NB4 (cell line): ENCODE data around the gene FGF2.
"Not testable (repeated sequence)": the region's sequence is repeated elsewhere in the genome, so short reads cannot be mapped to it uniquely, and the experiment has no call there.

Experiments
- DNase-seq: peaks from one replicate; pipeline ENCODE4 v3.0.0; 2010; ENCODE audit warnings: low read depth
- H3K4me3 ChIP-seq: one replicate; pipeline ENCODE4 v1.5.1; 2011; ENCODE audit warnings: mild to moderate bottlenecking, low read depth, low read length, moderate library complexity
- CTCF ChIP-seq: IDR thresholded peaks from one replicate; pipeline ENCODE4 v1.5.1; 2012; ENCODE audit warnings: low read depth, low read length
- MAX ChIP-seq: IDR thresholded peaks from 2 replicates; pipeline ENCODE4 v1.6.1; 2011; ENCODE audit warnings: low read depth, low read length
- MYC ChIP-seq: IDR thresholded peaks from 2 replicates; pipeline ENCODE4 v1.6.1; 2011; ENCODE audit warnings: low read depth, low read length
- POLR2A ChIP-seq: IDR thresholded peaks from 2 replicates; pipeline ENCODE4 v1.6.1; 2011; ENCODE audit warnings: mild to moderate bottlenecking; ENCODE audit not compliant: insufficient read length; ENCODE audit errors: extremely low read depth

Gene FGF2

GRCh38 chr4:122833999-122834398 is 7.4 kb downstream of the FGF2 start:
- no peak overlapping the region for H3K4me3 ChIP-seq
- TF ChIP-seq MAX, result no peak
- no peak for DNase-seq

- no peak overlapping the region for H3K4me3 ChIP-seq
- DNase-seq, result no peak
- TF ChIP-seq POLR2A (no peak), CTCF (no peak), MAX (no peak), MYC (no peak)
Observed at GRCh38 chr4:122836941-122837340, 10.3 kb downstream of the FGF2 start.

GRCh38 chr4:122838034-122838433 is 11.4 kb downstream of the FGF2 start:
- no peak overlapping the region for H3K4me3 ChIP-seq
- no peak for DNase-seq
- no peak for TF ChIP-seq MAX
- no peak for TF ChIP-seq POLR2A
- TF ChIP-seq MYC, result no peak
- no peak for TF ChIP-seq CTCF

GRCh38 chr4:122842392-122842791 is 15.8 kb downstream of the FGF2 start:
- no peak for TF ChIP-seq MYC
- no peak for TF ChIP-seq MAX
- no peak for TF ChIP-seq CTCF

GRCh38 chr4:122842984-122843531 is 16.4 kb downstream of the FGF2 start:
- DNase-seq, result no peak
- H3K4me3 ChIP-seq, result no peak overlapping the region
- TF ChIP-seq CTCF (no peak), MAX (no peak), MYC (no peak), POLR2A (no peak)

More at GRCh38 chr4:122842392-122842791, 15.8 kb downstream of the FGF2 start:
- no peak overlapping the region for H3K4me3 ChIP-seq
- DNase-seq, result no peak

GRCh38 chr4:122844391-122844790 is 17.8 kb downstream of the FGF2 start:
- DNase-seq, H3K4me3 ChIP-seq: not testable (repeated sequence)

GRCh38 chr4:122845066-122845465 is 18.4 kb downstream of the FGF2 start:
- no peak overlapping the region for H3K4me3 ChIP-seq
- DNase-seq, result no peak
- no peak for TF ChIP-seq MYC
- TF ChIP-seq CTCF, result no peak
- TF ChIP-seq MAX, result no peak
- TF ChIP-seq POLR2A, result no peak
